HepG2 (cell line): ENCODE data around the gene VWA1. TPM values are rescaled to one million over a fixed set of nuclear protein-coding genes. Genes with fewer than 3 reads are reported as not detected.

Source experiments
- CBX1 ChIP-seq: IDR thresholded peaks from one replicate; pipeline ENCODE4 v1.6.1; 2016; ENCODE audit warnings: antibody characterized with exemption, low read depth
- DRAP1 ChIP-seq: IDR thresholded peaks from 2 replicates; pipeline ENCODE4 v1.6.1; 2016; ENCODE audit warnings: missing genetic modification reagents, missing compliant biosample characterization
- ETS1 ChIP-seq: sonication (generic); formaldehyde crosslinking; IDR thresholded peaks from 2 replicates; pipeline ENCODE4 v1.4.0; 2020; ENCODE audit warnings: missing genetic modification reagents
- FOXO1 ChIP-seq: sonication (generic); formaldehyde crosslinking; IDR thresholded peaks from 2 replicates; pipeline ENCODE4 v1.4.0; 2020; ENCODE audit warnings: missing genetic modification reagents
- FOXP4 ChIP-seq: sonication (generic); formaldehyde crosslinking; IDR thresholded peaks from 2 replicates; pipeline ENCODE4 v1.4.0; 2020; ENCODE audit warnings: missing genetic modification reagents
- HMGXB3 ChIP-seq: sonication (generic); formaldehyde crosslinking; IDR thresholded peaks from 2 replicates; pipeline ENCODE4 v1.4.0; 2020; ENCODE audit warnings: missing genetic modification reagents, borderline replicate concordance
- IKZF4 ChIP-seq: sonication (generic); formaldehyde crosslinking; IDR thresholded peaks from 2 replicates; pipeline ENCODE4 v1.5.1; 2020; ENCODE audit warnings: borderline replicate concordance, mild to moderate bottlenecking, low read depth, missing genetic modification reagents; ENCODE audit errors: not compliant biosample characterization
- IRF2 ChIP-seq: IDR thresholded peaks from 2 replicates; pipeline ENCODE4 v1.6.1; 2018; ENCODE audit warnings: missing genetic modification reagents, missing compliant biosample characterization
- NFYC ChIP-seq: IDR thresholded peaks from 2 replicates; pipeline ENCODE4 v1.6.1; 2016; ENCODE audit warnings: missing genetic modification reagents, missing compliant biosample characterization
- NR2F6 ChIP-seq, 2 experiments: IDR thresholded peaks; 2 replicates each; pipeline ENCODE4 v1.6.1; 2016; ENCODE audit warnings: antibody characterized with exemption in 1 of 2, mild to moderate bottlenecking in 1 of 2
- SRF ChIP-seq: IDR thresholded peaks from 2 replicates; pipeline ENCODE4 v1.6.1; 2011; ENCODE audit warnings: mild to moderate bottlenecking, low read depth, low read length, moderate library complexity
- STAG1 ChIP-seq: sonication (generic); formaldehyde crosslinking; IDR thresholded peaks from 2 replicates; pipeline ENCODE4 v1.4.0; 2020; ENCODE audit warnings: missing genetic modification reagents
- TCF7 ChIP-seq: sonication (generic); IDR thresholded peaks from 2 replicates; pipeline ENCODE4 v1.6.1; 2016; ENCODE audit warnings: antibody characterized with exemption, low read depth
- TFE3 ChIP-seq: IDR thresholded peaks from 2 replicates; pipeline ENCODE4 v1.6.1; 2016
- ZNF331 ChIP-seq: sonication (generic); formaldehyde crosslinking; IDR thresholded peaks from 2 replicates; pipeline ENCODE4 v1.4.0; 2020; ENCODE audit warnings: missing genetic modification reagents
- ZNF441 ChIP-seq: sonication (generic); formaldehyde crosslinking; IDR thresholded peaks from 2 replicates; pipeline ENCODE4 v1.7.0; 2021; ENCODE audit warnings: missing genetic modification reagents, borderline replicate concordance
- ZNF547 ChIP-seq: sonication (generic); formaldehyde crosslinking; IDR thresholded peaks from 2 replicates; pipeline ENCODE4 v1.5.1; 2020; ENCODE audit warnings: mild to moderate bottlenecking, missing genetic modification reagents
- ZNF747 ChIP-seq: sonication (generic); formaldehyde crosslinking; IDR thresholded peaks from 2 replicates; pipeline ENCODE4 v1.8.1; 2023; ENCODE audit warnings: missing genetic modification reagents, mild to moderate bottlenecking, borderline replicate concordance
- ZSCAN20 ChIP-seq: sonication (generic); formaldehyde crosslinking; IDR thresholded peaks from 2 replicates; pipeline ENCODE4 v1.4.0; 2020; ENCODE audit warnings: missing genetic modification reagents, mild to moderate bottlenecking, borderline replicate concordance
- ZZZ3 ChIP-seq: sonication (generic); formaldehyde crosslinking; IDR thresholded peaks from 2 replicates; pipeline ENCODE4 v1.4.0; 2020; ENCODE audit warnings: missing genetic modification reagents, mild to moderate bottlenecking, borderline replicate concordance
- polyA plus RNA-seq, 8 experiments: library from polyadenylated mRNA; depleted of rRNA in 3 of 8; stranded (reverse) in 7 of 8; unstranded in 1 of 8; fragments of >200 nt; fragmentation: Illumina TruSeq in 4 of 8; extraction: Trizol in 4 of 8; gene quantifications; 2 replicates each; pipeline versions ENCODE4 v1.2.1 to v1.2.3, GENCODE V29; 2011 to 2016; ENCODE audit warnings: low read depth in 4 of 8, missing spikeins in 1 of 8, mixed read lengths in 1 of 8; ENCODE audit not compliant: insufficient read depth in 1 of 8
- total RNA-seq, 5 experiments: library from RNA; depleted of rRNA; stranded (reverse); fragments of >200 nt; fragmentation: Illumina TruSeq; extraction: Trizol; gene quantifications; 2 replicates each; pipeline ENCODE4 v1.2.3, GENCODE V29; 2016; ENCODE audit warnings: low read depth in 1 of 5

VWA1 gene
- total and polyA plus RNA-seq, 2 of the 13 experiments (the other 11 are each of a cell fraction or from before 2014, with no cell fraction given), result 40.9 to 57.5 TPM

GRCh38 chr1:1399187-1399871, 36.2 kb upstream of the VWA1 start, which contains the start of gene CCNL2 (continued):
- TF ChIP-seq HMGXB3 (CRISPR knock-in tag), result peak; percentile 64; the same call in 1 of the 2 replicates
- no peak; the same call in 1 of the 2 replicates for TF ChIP-seq FOXO1 (CRISPR knock-in tag)
- TF ChIP-seq FOXP4 (CRISPR knock-in tag), result peak; percentile 36; the same call in 1 of the 2 replicates
- peak; percentile 62; the same call in 1 of the 2 replicates for TF ChIP-seq ZNF441 (CRISPR knock-in tag)
- TF ChIP-seq ETS1 (CRISPR knock-in tag), result no peak
- TF ChIP-seq NFYC (CRISPR knock-in tag), result peak; percentile 100
- TF ChIP-seq ZNF747 (CRISPR knock-in tag), result peak; percentile 43
- peak; percentile 78; the same call in 1 of the 2 replicates for TF ChIP-seq ZZZ3
- TF ChIP-seq ZNF547 (CRISPR knock-in tag), result no peak
- no peak; the same call in 1 of the 2 replicates for TF ChIP-seq TFE3 (CRISPR knock-in tag)
- TF ChIP-seq CBX1, result no peak
- peak; percentile 22 for TF ChIP-seq IKZF4 (CRISPR knock-in tag)
- TF ChIP-seq NR2F6 (IDR thresholded peaks at IDR 0.05), result no peak
- TF ChIP-seq NR2F6 (CRISPR knock-in tag; IDR thresholded peaks at IDR 0.05), result peak; percentile 65; the same call in 1 of the 2 replicates
- no peak; the same call in 1 of the 2 replicates for TF ChIP-seq STAG1
- peak; percentile 8; the same call in 1 of the 2 replicates for TF ChIP-seq ZNF331 (CRISPR knock-in tag)
- peak; percentile 83 for TF ChIP-seq IRF2 (CRISPR knock-in tag)
- TF ChIP-seq DRAP1, result peak; percentile 88
- peak; percentile 64; the same call in 1 of the 2 replicates for TF ChIP-seq ZSCAN20
- TF ChIP-seq SRF, result peak; percentile 4; the same call in 1 of the 2 replicates
- no peak for TF ChIP-seq TCF7
